Liver (tissue), 9 donors: Measurements from ENCODE around the gene ZSWIM4. TPM values are rescaled to one million over a fixed set of nuclear protein-coding genes. Genes with fewer than 3 reads are reported as not detected.

Experiments used
- DNase-seq: peaks from one replicate; pipeline ENCODE4 v3.0.0-alpha.2; 2017; ENCODE audit warnings: low spot score
- H3K27ac ChIP-seq, 2 donors: one replicate each; pipeline ENCODE4 v1.7.0; 2013; ENCODE audit warnings: inconsistent platforms in 2 of 2, low read length in 2 of 2, control low read depth in 1 of 2, low read depth in 1 of 2, mild to moderate bottlenecking in 1 of 2
- H3K27me3 ChIP-seq, 4 donors: one replicate each; pipeline versions ENCODE4 v1.6.1 to v1.7.0; 2013; ENCODE audit warnings: low read length in 3 of 4, inconsistent platforms in 1 of 4, mild to moderate bottlenecking in 1 of 4, moderate library complexity in 1 of 4; ENCODE audit not compliant: control insufficient read depth in 4 of 4, insufficient read depth in 4 of 4
- H3K36me3 ChIP-seq, 4 donors: one replicate each; pipeline versions ENCODE4 v1.6.1 to v1.7.0; 2013; ENCODE audit warnings: low read length in 3 of 4, mild to moderate bottlenecking in 3 of 4, low read depth in 1 of 4, moderate library complexity in 1 of 4; ENCODE audit not compliant: control insufficient read depth in 4 of 4, insufficient read depth in 3 of 4
- H3K4me1 ChIP-seq, 4 donors: one replicate each; pipeline versions ENCODE4 v1.6.1 to v1.7.0; 2013; ENCODE audit warnings: low read length in 3 of 4, mild to moderate bottlenecking in 3 of 4, moderate library complexity in 1 of 4; ENCODE audit not compliant: control insufficient read depth in 4 of 4, insufficient read depth in 4 of 4
- H3K4me3 ChIP-seq, 3 donors: one replicate each; pipeline versions ENCODE4 v1.6.1 to v1.7.0; 2013; ENCODE audit warnings: low read length in 3 of 3, control low read depth in 1 of 3, low read depth in 1 of 3, mild to moderate bottlenecking in 1 of 3
- H3K9ac ChIP-seq, 2 donors: one replicate each; pipeline ENCODE4 v1.7.0; 2013; ENCODE audit warnings: low read length in 2 of 2, mild to moderate bottlenecking in 2 of 2, moderate library complexity in 2 of 2, control low read depth in 1 of 2, low read depth in 1 of 2
- H3K9me3 ChIP-seq, 4 donors: one replicate each; pipeline versions ENCODE4 v1.6.1 to v1.7.0; 2013; ENCODE audit warnings: low read length in 3 of 4; ENCODE audit not compliant: control insufficient read depth in 4 of 4
- EGR1 ChIP-seq, 2 donors: IDR thresholded peaks; 2 replicates each; pipeline ENCODE4 v1.6.1; 2016 to 2018; ENCODE audit warnings: antibody characterized with exemption in 2 of 2, low read depth in 2 of 2
- FOXA1 ChIP-seq: IDR thresholded peaks from 2 replicates; pipeline ENCODE4 v1.6.1; 2016; ENCODE audit warnings: antibody characterized with exemption
- FOXA2 ChIP-seq: IDR thresholded peaks from 2 replicates; pipeline ENCODE4 v1.6.1; 2016; ENCODE audit warnings: antibody characterized with exemption
- GABPA ChIP-seq, 2 donors: IDR thresholded peaks in 1 of 2; conservative IDR thresholded peaks in 1 of 2; 2 replicates each; pipeline ENCODE4 v1.6.1; 2016; ENCODE audit warnings: antibody characterized with exemption in 2 of 2, mild to moderate bottlenecking in 1 of 2, moderate library complexity in 1 of 2
- HNF4A ChIP-seq, 2 donors: conservative IDR thresholded peaks; 2 replicates each; pipeline ENCODE4 v1.6.1; 2016; ENCODE audit warnings: antibody characterized with exemption in 2 of 2, mild to moderate bottlenecking in 2 of 2
- JUND ChIP-seq, 2 donors: IDR thresholded peaks; 2 replicates each; pipeline ENCODE4 v1.6.1; 2016; ENCODE audit warnings: antibody characterized with exemption in 2 of 2
- NR2F2 ChIP-seq: IDR thresholded peaks from 2 replicates; pipeline ENCODE4 v1.6.1; 2016; ENCODE audit warnings: antibody characterized with exemption
- RAD21 ChIP-seq, 2 donors: IDR thresholded peaks; 2 replicates each; pipeline ENCODE4 v1.6.1; 2016; ENCODE audit warnings: antibody characterized with exemption in 2 of 2, mild to moderate bottlenecking in 2 of 2
- RXRA ChIP-seq, 2 donors: IDR thresholded peaks; 2 replicates each; pipeline ENCODE4 v1.6.1; 2017 to 2018; ENCODE audit warnings: antibody characterized with exemption in 2 of 2, mild to moderate bottlenecking in 1 of 2
- SP1 ChIP-seq: IDR thresholded peaks from 2 replicates; pipeline ENCODE4 v1.6.1; 2018; ENCODE audit warnings: antibody characterized with exemption, mild to moderate bottlenecking
- TAF1 ChIP-seq: conservative IDR thresholded peaks from 2 replicates; pipeline ENCODE4 v1.6.1; 2016; ENCODE audit warnings: antibody characterized with exemption, mild to moderate bottlenecking
- YY1 ChIP-seq: IDR thresholded peaks from 2 replicates; pipeline ENCODE4 v1.6.1; 2016; ENCODE audit warnings: antibody characterized with exemption, mild to moderate bottlenecking
- WGBS: extraction: QIAGEN DNeasy Blood & Tissue Kit; methylation state at CpG from one replicate; pipeline ENCODE4 v1.1.7; 2013; 5-methylcytosine and 5-hydroxymethylcytosine counted together
- polyA plus RNA-seq, 2 donors: library from polyadenylated mRNA; stranded (reverse) in 1 of 2; unstranded in 1 of 2; fragments of 200-250 nt in 1 of 2; fragments of >200 nt in 1 of 2; fragmentation: Nextera tagmentation in 1 of 2; extraction: Ambion mirVana in 1 of 2; gene quantifications; one replicate each; pipeline versions ENCODE4 v1.2.1 to v1.2.3, GENCODE V29; 2013 to 2015
- total RNA-seq, 2 donors: library from RNA; depleted of rRNA; stranded (reverse); fragments of >200 nt; gene quantifications; one replicate each; pipeline ENCODE4 v1.2.3, GENCODE V29; 2014
- TF ChIP-seq, protein P1 (sequence below): IDR thresholded peaks from 2 replicates; pipeline ENCODE4 v1.6.1; 2016; ENCODE audit warnings: antibody characterized with exemption
- TF ChIP-seq, protein P2 (sequence below): fragments of 150-350 bp; IDR thresholded peaks from 2 replicates; pipeline ENCODE4 v1.5.1; 2017; ENCODE audit warnings: improper control_type of control experiment, low read depth, low read length; ENCODE audit not compliant: missing input control
- TF ChIP-seq, protein P3 (sequence below): IDR thresholded peaks from 2 replicates; pipeline ENCODE4 v1.6.1; 2016; ENCODE audit warnings: antibody characterized with exemption
- TF ChIP-seq, protein P4 (sequence below): IDR thresholded peaks from 2 replicates; pipeline ENCODE4 v1.6.1; 2016; ENCODE audit warnings: antibody characterized with exemption
- TF ChIP-seq, protein P5 (sequence below): IDR thresholded peaks from 2 replicates; pipeline ENCODE4 v1.6.1; 2016; ENCODE audit warnings: antibody characterized with exemption, mild to moderate bottlenecking
- donor health status: healthy.
- donor health status: healthy.
- donor health status: healthy.
- donor health status: healthy.
- donor health status: healthy.

Gene ZSWIM4
- total and polyA plus RNA-seq, 4 donors = 0.14 to 2.2 (median 1.2) TPM

DNA sequence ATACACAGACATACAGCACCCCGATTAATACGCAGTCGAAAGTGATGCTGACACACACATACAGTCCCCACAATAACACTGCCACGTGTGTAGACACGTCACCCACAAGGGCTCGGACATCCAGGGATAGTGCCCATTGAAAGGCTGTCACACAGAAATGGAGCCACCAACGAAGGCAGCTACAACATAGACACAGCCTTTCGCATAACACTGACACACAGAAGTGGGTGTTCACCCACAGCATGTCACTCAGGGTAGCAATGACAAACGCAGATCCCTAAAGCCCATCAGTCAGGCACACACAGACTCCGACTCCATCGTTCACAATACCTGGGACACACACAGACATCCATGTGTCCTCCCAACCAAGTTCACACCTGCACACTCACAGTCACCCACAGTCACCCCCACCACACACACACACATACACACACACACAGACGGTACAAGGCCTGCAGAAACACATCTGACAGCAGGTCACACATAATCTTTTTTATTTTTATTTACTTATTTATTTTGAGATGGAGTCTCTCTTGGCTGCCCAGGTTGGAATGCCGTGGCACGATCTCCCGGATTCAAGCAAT, 71.3 kb downstream of the ZSWIM4 start (continued):
- TF ChIP-seq, protein P1, sequence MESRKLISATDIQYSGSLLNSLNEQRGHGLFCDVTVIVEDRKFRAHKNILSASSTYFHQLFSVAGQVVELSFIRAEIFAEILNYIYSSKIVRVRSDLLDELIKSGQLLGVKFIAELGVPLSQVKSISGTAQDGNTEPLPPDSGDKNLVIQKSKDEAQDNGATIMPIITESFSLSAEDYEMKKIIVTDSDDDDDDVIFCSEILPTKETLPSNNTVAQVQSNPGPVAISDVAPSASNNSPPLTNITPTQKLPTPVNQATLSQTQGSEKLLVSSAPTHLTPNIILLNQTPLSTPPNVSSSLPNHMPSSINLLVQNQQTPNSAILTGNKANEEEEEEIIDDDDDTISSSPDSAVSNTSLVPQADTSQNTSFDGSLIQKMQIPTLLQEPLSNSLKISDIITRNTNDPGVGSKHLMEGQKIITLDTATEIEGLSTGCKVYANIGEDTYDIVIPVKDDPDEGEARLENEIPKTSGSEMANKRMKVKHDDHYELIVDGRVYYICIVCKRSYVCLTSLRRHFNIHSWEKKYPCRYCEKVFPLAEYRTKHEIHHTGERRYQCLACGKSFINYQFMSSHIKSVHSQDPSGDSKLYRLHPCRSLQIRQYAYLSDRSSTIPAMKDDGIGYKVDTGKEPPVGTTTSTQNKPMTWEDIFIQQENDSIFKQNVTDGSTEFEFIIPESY = no peak

DNA sequence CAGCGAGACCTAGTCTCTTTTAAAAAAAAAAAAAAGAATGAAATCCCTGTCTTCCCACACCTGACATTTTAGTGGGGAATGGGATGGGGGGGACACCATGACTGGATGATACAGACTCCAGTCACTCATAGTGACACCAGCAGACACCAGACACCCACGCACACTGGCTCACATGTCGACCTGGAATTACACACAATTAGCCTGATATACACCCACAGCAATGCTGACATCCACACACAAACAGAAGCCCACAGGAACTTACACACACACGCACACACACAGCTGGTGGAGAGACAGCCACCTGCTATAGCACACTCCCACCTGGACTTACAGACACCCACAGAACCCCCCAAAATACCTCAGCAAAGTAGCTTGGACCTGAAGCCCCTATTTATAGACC, 73.4 kb downstream of the ZSWIM4 start:
- Histone ChIP-seq H3K4me1 (peaks cover 2 to 6% (median 4%) of the 10 kb centered on the region in 4 donors), H3K27me3 (peaks cover 0 to 8% (median 0%) of the 10 kb centered on the region in 4 donors), H3K36me3 (peaks cover 0 to 1% (median 0%) of the 10 kb centered on the region in 4 donors), H3K9me3 (no peaks in the 10 kb centered on the region), H3K9ac (no peak overlapping the region), H3K27ac (no peak overlapping the region), H3K4me3 (no peak overlapping the region)
- TF ChIP-seq SP1 (no peak), GABPA (IDR thresholded peaks at IDR 0.05 in 1 of 2, conservative IDR thresholded peaks at IDR 0.05 in 1 of 2) (no peak), EGR1 (IDR thresholded peaks at IDR 0.05; ENCODE audit: low read depth in 2 of 2) (no peak), NR2F2 (no peak), RXRA (IDR thresholded peaks at IDR 0.05) (no peak), FOXA1 (no peak), RAD21 (IDR thresholded peaks at IDR 0.05) (no peak), YY1 (no peak), TAF1 (no peak), FOXA2 (no peak), HNF4A (conservative IDR thresholded peaks at IDR 0.05) (no peak), JUND (IDR thresholded peaks at IDR 0.05) (no peak)
- TF ChIP-seq, protein P2, sequence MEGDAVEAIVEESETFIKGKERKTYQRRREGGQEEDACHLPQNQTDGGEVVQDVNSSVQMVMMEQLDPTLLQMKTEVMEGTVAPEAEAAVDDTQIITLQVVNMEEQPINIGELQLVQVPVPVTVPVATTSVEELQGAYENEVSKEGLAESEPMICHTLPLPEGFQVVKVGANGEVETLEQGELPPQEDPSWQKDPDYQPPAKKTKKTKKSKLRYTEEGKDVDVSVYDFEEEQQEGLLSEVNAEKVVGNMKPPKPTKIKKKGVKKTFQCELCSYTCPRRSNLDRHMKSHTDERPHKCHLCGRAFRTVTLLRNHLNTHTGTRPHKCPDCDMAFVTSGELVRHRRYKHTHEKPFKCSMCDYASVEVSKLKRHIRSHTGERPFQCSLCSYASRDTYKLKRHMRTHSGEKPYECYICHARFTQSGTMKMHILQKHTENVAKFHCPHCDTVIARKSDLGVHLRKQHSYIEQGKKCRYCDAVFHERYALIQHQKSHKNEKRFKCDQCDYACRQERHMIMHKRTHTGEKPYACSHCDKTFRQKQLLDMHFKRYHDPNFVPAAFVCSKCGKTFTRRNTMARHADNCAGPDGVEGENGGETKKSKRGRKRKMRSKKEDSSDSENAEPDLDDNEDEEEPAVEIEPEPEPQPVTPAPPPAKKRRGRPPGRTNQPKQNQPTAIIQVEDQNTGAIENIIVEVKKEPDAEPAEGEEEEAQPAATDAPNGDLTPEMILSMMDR = no peak
- TF ChIP-seq, protein P3, sequence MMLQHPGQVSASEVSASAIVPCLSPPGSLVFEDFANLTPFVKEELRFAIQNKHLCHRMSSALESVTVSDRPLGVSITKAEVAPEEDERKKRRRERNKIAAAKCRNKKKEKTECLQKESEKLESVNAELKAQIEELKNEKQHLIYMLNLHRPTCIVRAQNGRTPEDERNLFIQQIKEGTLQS = no peak
- TF ChIP-seq, protein P1 = no peak
- TF ChIP-seq, protein P4, sequence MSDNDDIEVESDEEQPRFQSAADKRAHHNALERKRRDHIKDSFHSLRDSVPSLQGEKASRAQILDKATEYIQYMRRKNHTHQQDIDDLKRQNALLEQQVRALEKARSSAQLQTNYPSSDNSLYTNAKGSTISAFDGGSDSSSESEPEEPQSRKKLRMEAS = no peak
- TF ChIP-seq, protein P5, sequence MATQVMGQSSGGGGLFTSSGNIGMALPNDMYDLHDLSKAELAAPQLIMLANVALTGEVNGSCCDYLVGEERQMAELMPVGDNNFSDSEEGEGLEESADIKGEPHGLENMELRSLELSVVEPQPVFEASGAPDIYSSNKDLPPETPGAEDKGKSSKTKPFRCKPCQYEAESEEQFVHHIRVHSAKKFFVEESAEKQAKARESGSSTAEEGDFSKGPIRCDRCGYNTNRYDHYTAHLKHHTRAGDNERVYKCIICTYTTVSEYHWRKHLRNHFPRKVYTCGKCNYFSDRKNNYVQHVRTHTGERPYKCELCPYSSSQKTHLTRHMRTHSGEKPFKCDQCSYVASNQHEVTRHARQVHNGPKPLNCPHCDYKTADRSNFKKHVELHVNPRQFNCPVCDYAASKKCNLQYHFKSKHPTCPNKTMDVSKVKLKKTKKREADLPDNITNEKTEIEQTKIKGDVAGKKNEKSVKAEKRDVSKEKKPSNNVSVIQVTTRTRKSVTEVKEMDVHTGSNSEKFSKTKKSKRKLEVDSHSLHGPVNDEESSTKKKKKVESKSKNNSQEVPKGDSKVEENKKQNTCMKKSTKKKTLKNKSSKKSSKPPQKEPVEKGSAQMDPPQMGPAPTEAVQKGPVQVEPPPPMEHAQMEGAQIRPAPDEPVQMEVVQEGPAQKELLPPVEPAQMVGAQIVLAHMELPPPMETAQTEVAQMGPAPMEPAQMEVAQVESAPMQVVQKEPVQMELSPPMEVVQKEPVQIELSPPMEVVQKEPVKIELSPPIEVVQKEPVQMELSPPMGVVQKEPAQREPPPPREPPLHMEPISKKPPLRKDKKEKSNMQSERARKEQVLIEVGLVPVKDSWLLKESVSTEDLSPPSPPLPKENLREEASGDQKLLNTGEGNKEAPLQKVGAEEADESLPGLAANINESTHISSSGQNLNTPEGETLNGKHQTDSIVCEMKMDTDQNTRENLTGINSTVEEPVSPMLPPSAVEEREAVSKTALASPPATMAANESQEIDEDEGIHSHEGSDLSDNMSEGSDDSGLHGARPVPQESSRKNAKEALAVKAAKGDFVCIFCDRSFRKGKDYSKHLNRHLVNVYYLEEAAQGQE = no peak
- WGBS = 72% methylated on average over 4 of the region's 4 CpGs
- DNase-seq = no peak
